ENCODE measurements around the gene RSPH10B2. TPM values are rescaled to one million over a fixed set of nuclear protein-coding genes. Genes with fewer than 3 reads are reported as not detected.
"Not testable (repeated sequence)": the region's sequence is repeated elsewhere in the genome, so short reads cannot be mapped to it uniquely, and the experiment has no call there.

RSPH10B2 gene
- total RNA-seq, 2 experiments from 2014 or later, result 0.14 to 1.0 TPM

- ATAC-seq (ENCODE audit: low read depth); H3K36me3 Mint-ChIP-seq; H3K4me1 Mint-ChIP-seq; DNase-seq; H3K27ac Mint-ChIP-seq; H3K4me3 Mint-ChIP-seq; POLR2A ChIA-PET; H3K9me3 Mint-ChIP-seq: not testable (repeated sequence)
- H3K27me3 Mint-ChIP-seq, result peaks cover 22% of the 10 kb centered on the region
These were observed 81.6 kb downstream of the RSPH10B2 start for GRCh38 chr7:6835521-6835920.

- peaks cover 14% of the 10 kb centered on the region for H3K27me3 Mint-ChIP-seq
- H3K9me3 Mint-ChIP-seq; DNase-seq; H3K4me3 Mint-ChIP-seq; ATAC-seq (ENCODE audit: low read depth); H3K27ac Mint-ChIP-seq; POLR2A ChIA-PET; H3K36me3 Mint-ChIP-seq; H3K4me1 Mint-ChIP-seq: not testable (repeated sequence)
These were observed 83.2 kb downstream of the RSPH10B2 start for GRCh38 chr7:6837081-6837480.

GRCh38 chr7:6842278-6842921, 88.5 kb downstream of the RSPH10B2 start:
- POLR2A ChIA-PET; H3K4me3 Mint-ChIP-seq; H3K36me3 Mint-ChIP-seq; ATAC-seq (ENCODE audit: low read depth); H3K27ac Mint-ChIP-seq; DNase-seq; H3K9me3 Mint-ChIP-seq; H3K4me1 Mint-ChIP-seq: not testable (repeated sequence)
- peaks cover 11% of the 10 kb centered on the region for H3K27me3 Mint-ChIP-seq

- DNase-seq; H3K9me3 Mint-ChIP-seq; ATAC-seq (ENCODE audit: low read depth); POLR2A ChIA-PET; H3K36me3 Mint-ChIP-seq; H3K4me1 Mint-ChIP-seq; H3K27ac Mint-ChIP-seq; H3K4me3 Mint-ChIP-seq: not testable (repeated sequence)
- peaks cover 11% of the 10 kb centered on the region for H3K27me3 Mint-ChIP-seq
These were observed 89.2 kb downstream of the RSPH10B2 start for GRCh38 chr7:6843092-6843491.

GRCh38 chr7:6843654-6844053, 89.8 kb downstream of the RSPH10B2 start:
- H3K36me3 Mint-ChIP-seq; DNase-seq; H3K4me1 Mint-ChIP-seq; H3K27ac Mint-ChIP-seq; ATAC-seq (ENCODE audit: low read depth); H3K4me3 Mint-ChIP-seq; H3K9me3 Mint-ChIP-seq; POLR2A ChIA-PET: not testable (repeated sequence)
- peaks cover 11% of the 10 kb centered on the region for H3K27me3 Mint-ChIP-seq

- ATAC-seq (ENCODE audit: low read depth); DNase-seq; H3K27ac Mint-ChIP-seq; H3K4me1 Mint-ChIP-seq; H3K36me3 Mint-ChIP-seq; POLR2A ChIA-PET; H3K9me3 Mint-ChIP-seq: not testable (repeated sequence)
- peaks cover 11% of the 10 kb centered on the region for H3K27me3 Mint-ChIP-seq
- peak overlapping the region; percentile 12 for H3K4me3 Mint-ChIP-seq
These were observed 92.1 kb downstream of the RSPH10B2 start for GRCh38 chr7:6845971-6846449.

GRCh38 chr7:6847751-6848150, 93.8 kb downstream of the RSPH10B2 start:
- POLR2A ChIA-PET; H3K4me3 Mint-ChIP-seq; ATAC-seq (ENCODE audit: low read depth); H3K9me3 Mint-ChIP-seq; H3K36me3 Mint-ChIP-seq; H3K27ac Mint-ChIP-seq; DNase-seq; H3K4me1 Mint-ChIP-seq: not testable (repeated sequence)
- peaks cover 11% of the 10 kb centered on the region for H3K27me3 Mint-ChIP-seq

Other genes starting within 250 kb of the RSPH10B2 start
- gene GRID2IP, start 202.6 kb upstream of the RSPH10B2 start, total RNA-seq, result under 1 TPM; 0.28 to 0.53 TPM
- 10 to 100 TPM; 38.2 to 44.6 TPM for gene ZDHHC4, start 176.6 kb upstream of the RSPH10B2 start, total RNA-seq
- gene INTS15, start 164.1 kb upstream of the RSPH10B2 start, total RNA-seq, result 10 to 100 TPM; 42.8 to 47.3 TPM
- 1 to 10 TPM; 4.7 to 4.9 TPM for gene ZNF853, start 138.5 kb upstream of the RSPH10B2 start, total RNA-seq
- gene ZNF316, start 116.8 kb upstream of the RSPH10B2 start, total RNA-seq, result 10 to 100 TPM; 42.6 to 43.7 TPM
- gene ZNF12, start 47.2 kb upstream of the RSPH10B2 start, total RNA-seq, result 10 to 100 TPM; 32.4 to 34.6 TPM
- 10 to 100 TPM; 64.0 to 87.4 TPM for gene CCZ1B, start 72.2 kb downstream of the RSPH10B2 start, total RNA-seq

All from activated naive CD8-positive, alpha-beta T cell treated with anti-CD3 and anti-CD28 coated beads, Interleukin-2, amount 10 ng/mL, durations not matched to agents 7 days and 5 days (primary cell).